Keratinocyte (primary cell): Measurements from ENCODE around the gene PCARE. TPM values are rescaled to one million over a fixed set of nuclear protein-coding genes. Genes with fewer than 3 reads are reported as not detected.

Source experiments
- DNase-seq: peaks from one replicate; pipeline ENCODE4 v3.0.0-alpha.2; 2011; ENCODE audit warnings: low read depth, missing footprints, low spot score
- FAIRE-seq: peaks from 2 replicates; lab custom pipeline; 2011; peaks lifted over from hg19 to GRCh38; lab: Jason Lieb, UNC
- H2AFZ ChIP-seq: 2 replicates; pipeline ENCODE4 v1.6.0; 2012; ENCODE audit warnings: low read length, control low read depth, inconsistent platforms; ENCODE audit not compliant: control insufficient read depth
- H3K27ac ChIP-seq: 2 replicates; pipeline ENCODE4 v1.5.1; 2011; ENCODE audit warnings: low read length; ENCODE audit not compliant: control insufficient read depth, insufficient read depth
- H3K27me3 ChIP-seq: 3 replicates; pipeline ENCODE4 v1.6.0; 2011; ENCODE audit warnings: low read length; ENCODE audit not compliant: control insufficient read depth, insufficient read depth; ENCODE audit errors: extremely low read depth
- H3K36me3 ChIP-seq, 2 experiments: 2 replicates in 1 of 2; 3 replicates in 1 of 2; pipeline ENCODE4 v1.5.1; 2011; ENCODE audit warnings: low read length in 2 of 2, mild to moderate bottlenecking in 1 of 2; ENCODE audit not compliant: control insufficient read depth in 2 of 2, insufficient read depth in 2 of 2; ENCODE audit errors: extremely low read depth in 1 of 2
- H3K4me1 ChIP-seq: 3 replicates; pipeline ENCODE4 v1.5.1; 2011; ENCODE audit warnings: low read length; ENCODE audit not compliant: control insufficient read depth, insufficient read depth; ENCODE audit errors: extremely low read depth
- H3K4me2 ChIP-seq: 3 replicates; pipeline ENCODE4 v1.6.0; 2011; ENCODE audit warnings: low read depth, low read length; ENCODE audit not compliant: control insufficient read depth, insufficient read depth; ENCODE audit errors: extremely low read depth
- H3K4me3 ChIP-seq, 3 experiments: fragments of 200-600 bp in 1 of 3; sonication (generic) in 1 of 3; 2 replicates in 2 of 3; 3 replicates in 1 of 3; pipeline ENCODE4 v1.5.1; 2011 to 2016; ENCODE audit warnings: low read length in 3 of 3, mild to moderate bottlenecking in 3 of 3, control low read depth in 2 of 3, inconsistent platforms in 1 of 3, low read depth in 1 of 3, mixed read lengths in 1 of 3, mixed run types in 1 of 3, moderate library complexity in 1 of 3; ENCODE audit not compliant: control insufficient read depth in 2 of 3, insufficient read depth in 2 of 3; ENCODE audit errors: extremely low read depth in 1 of 3
- H3K79me2 ChIP-seq: 2 replicates; pipeline ENCODE4 v1.6.0; 2012; ENCODE audit warnings: low read length; ENCODE audit not compliant: control insufficient read depth, insufficient read depth
- H3K9ac ChIP-seq: 3 replicates; pipeline ENCODE4 v1.6.0; 2011; ENCODE audit warnings: low read length; ENCODE audit not compliant: control insufficient read depth, insufficient read depth; ENCODE audit errors: extremely low read depth
- H3K9me1 ChIP-seq: 3 replicates; pipeline ENCODE4 v1.6.0; 2011; ENCODE audit warnings: low read length; ENCODE audit not compliant: control insufficient read depth, insufficient read depth; ENCODE audit errors: extremely low read depth
- H3K9me3 ChIP-seq: 2 replicates; pipeline ENCODE4 v1.5.1; 2012; ENCODE audit warnings: low read depth, low read length; ENCODE audit not compliant: control insufficient read depth
- H4K20me1 ChIP-seq: 3 replicates; pipeline ENCODE4 v1.6.0; 2011; ENCODE audit warnings: low read length; ENCODE audit not compliant: control insufficient read depth, insufficient read depth; ENCODE audit errors: extremely low read depth
- CTCF ChIP-seq, 3 experiments: IDR thresholded peaks in 1 of 3; conservative IDR thresholded peaks in 1 of 3; optimal IDR thresholded peaks in 1 of 3; 2 replicates in 2 of 3; 3 replicates in 1 of 3; pipeline versions ENCODE3 to v1.5.1; 2011; ENCODE audit warnings: low read length in 3 of 3, mild to moderate bottlenecking in 3 of 3, moderate library complexity in 2 of 3, control low read depth in 1 of 3, inconsistent platforms in 1 of 3; ENCODE audit not compliant: insufficient read depth in 2 of 3; ENCODE audit errors: extremely low read depth in 1 of 3
- EZH2 ChIP-seq: IDR thresholded peaks from one replicate; pipeline ENCODE4 v1.6.1; 2012; ENCODE audit warnings: inconsistent platforms, mild to moderate bottlenecking, low read length, moderate library complexity
- dilution Hi-C: fragments of 300-500 bp; cut with MboI; formaldehyde crosslinking; loops from one replicate; pipeline ENCODE4 v1.7.0; 2020; ENCODE audit warnings: low sequenced_read_pairs; ENCODE audit not compliant: extremely low pct_ligation_motif_present
- polyA plus RNA-seq, 5 experiments: library from polyadenylated mRNA; depleted of rRNA in 3 of 5; stranded (reverse) in 3 of 5; stranded (forward) in 1 of 5; unstranded in 1 of 5; fragments of >200 nt; gene quantifications; 1 replicate in 1 of 5; 2 replicates in 3 of 5; 3 replicates in 1 of 5; pipeline versions ENCODE4 v1.2.1 to v1.2.3, GENCODE V29; 2011 to 2012; ENCODE audit warnings: missing spikeins in 2 of 5, low read depth in 1 of 5, low replicate concordance in 1 of 5

Gene PCARE
- polyA plus RNA-seq, 1 donor (not counting 4 experiments of a cell fraction or from before 2014, with no cell fraction given), result not detected

GRCh38 chr2:29063056-29063455 is 11.3 kb downstream of the PCARE start:
- Histone ChIP-seq H3K27me3 (no peaks in the 10 kb centered on the region), H3K4me1 (peaks cover 48% of the 10 kb centered on the region), H3K4me3 (no peak overlapping the region), H3K9ac (no peak overlapping the region), H3K79me2 (no peaks in the 10 kb centered on the region), H3K27ac (no peak overlapping the region), H3K9me3 (no peaks in the 10 kb centered on the region), H4K20me1 (no peaks in the 10 kb centered on the region), H2AFZ (no peak overlapping the region), H3K9me1 (no peaks in the 10 kb centered on the region), H3K4me2 (no peak overlapping the region), H3K36me3 (no peaks in the 10 kb centered on the region)
- dilution Hi-C loops, result loop anchor here (25.0 kb wide), 1 partner anchor 124 kb away; no protein-coding TSS in a partner anchor
- no peak for DNase-seq
- no peak for FAIRE-seq
- TF ChIP-seq EZH2 (no peak), CTCF (optimal IDR thresholded peaks at IDR 0.05 in 1 of 3, IDR thresholded peaks at IDR 0.05 in 1 of 3, conservative IDR thresholded peaks at IDR 0.05 in 1 of 3; ENCODE audit: extremely low read depth in 1 of 3, insufficient read depth in 2 of 3, low read length in 3 of 3) (no peak)

- Histone ChIP-seq H3K9ac (no peak overlapping the region), H4K20me1 (no peaks in the 10 kb centered on the region), H3K4me2 (no peak overlapping the region), H3K4me1 (peaks cover 41% of the 10 kb centered on the region), H3K27me3 (no peaks in the 10 kb centered on the region), H3K4me3 (no peak overlapping the region), H2AFZ (no peak overlapping the region), H3K9me3 (no peaks in the 10 kb centered on the region), H3K36me3 (no peaks in the 10 kb centered on the region), H3K79me2 (no peaks in the 10 kb centered on the region), H3K9me1 (no peaks in the 10 kb centered on the region), H3K27ac (no peak overlapping the region)
- dilution Hi-C loops, result loop anchor here (25.0 kb wide), 1 partner anchor 125 kb away; no protein-coding TSS in a partner anchor
- no peak for FAIRE-seq
- DNase-seq, result no peak
- TF ChIP-seq CTCF (optimal IDR thresholded peaks at IDR 0.05 in 1 of 3, IDR thresholded peaks at IDR 0.05 in 1 of 3, conservative IDR thresholded peaks at IDR 0.05 in 1 of 3; ENCODE audit: extremely low read depth in 1 of 3, insufficient read depth in 2 of 3, low read length in 3 of 3) (no peak), EZH2 (no peak)
Measured at GRCh38 chr2:29062371-29062770, 12.0 kb downstream of the PCARE start.
